Stimulated activated CD8-positive, alpha-beta memory T cell treated with anti-CD3 and anti-CD28 coated beads, Interleukin-7, amount 100 ng/mL, for 24 hours (primary cell): ENCODE results near the gene SOS2.
"Not testable (repeated sequence)": the region's sequence is repeated elsewhere in the genome, so short reads cannot be mapped to it uniquely, and the experiment has no call there.

ENCODE experiments used
- DNase-seq: peaks from one replicate; pipeline ENCODE4 v3.0.0-alpha.2; 2020; ENCODE audit warnings: low read depth

The SOS2 gene

DNA sequence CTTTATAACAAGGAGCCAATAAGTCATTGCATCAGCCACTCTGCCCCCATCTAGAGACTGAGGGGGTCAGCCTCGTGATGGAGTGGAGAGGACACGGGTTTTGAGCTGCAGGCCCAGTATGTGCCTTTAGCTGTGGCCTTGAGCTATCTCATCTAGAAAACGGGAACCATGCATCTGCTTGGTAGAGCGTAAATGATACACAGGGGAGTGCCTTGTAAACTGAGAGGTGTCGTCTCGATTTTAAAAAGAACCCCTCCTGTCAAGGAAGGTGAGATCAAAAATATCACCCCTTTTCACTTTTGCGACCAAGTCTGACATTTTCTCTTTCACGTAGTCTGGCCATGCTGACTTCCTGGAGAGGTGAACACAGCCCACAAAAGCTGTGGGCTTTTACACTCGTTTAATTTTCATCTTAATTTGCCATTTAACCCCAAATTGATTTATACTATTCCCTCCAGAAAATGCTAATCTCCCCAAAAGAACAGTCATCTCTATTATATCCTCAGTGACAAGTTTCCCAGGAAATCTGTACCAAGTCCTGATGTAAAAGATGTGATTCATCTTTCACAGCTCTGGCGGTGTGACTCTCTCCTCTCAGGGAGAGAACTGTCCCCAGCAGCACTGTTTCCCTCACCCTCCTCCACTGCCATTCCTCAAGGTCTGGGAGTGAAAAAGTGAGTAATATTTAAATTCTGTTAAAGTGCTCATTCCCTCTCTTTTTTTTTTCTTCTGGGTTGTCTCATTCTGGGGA is 145.6 kb downstream of the SOS2 start:
- DNase-seq = no peak

DNA sequence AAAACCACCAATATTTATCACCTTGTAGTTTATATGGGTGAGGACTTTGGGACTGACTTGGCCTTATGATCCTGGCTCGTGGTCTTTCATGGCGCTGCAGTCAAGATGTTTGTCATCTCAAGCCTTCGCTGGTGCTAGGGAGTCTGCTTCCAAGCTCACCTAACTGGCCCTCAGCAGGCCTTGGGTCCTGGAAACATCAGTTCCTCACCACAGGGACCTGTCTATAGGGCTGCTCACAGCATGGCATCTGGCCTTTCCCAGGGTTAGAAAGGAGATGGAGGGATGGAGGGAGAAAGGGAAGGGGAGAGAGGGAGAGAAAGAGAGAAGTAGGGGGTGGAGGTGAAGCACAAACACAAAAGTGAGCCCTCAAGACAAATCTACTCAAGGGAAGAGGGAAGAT is 146.7 kb downstream of the SOS2 start:
- DNase-seq = no peak

DNA sequence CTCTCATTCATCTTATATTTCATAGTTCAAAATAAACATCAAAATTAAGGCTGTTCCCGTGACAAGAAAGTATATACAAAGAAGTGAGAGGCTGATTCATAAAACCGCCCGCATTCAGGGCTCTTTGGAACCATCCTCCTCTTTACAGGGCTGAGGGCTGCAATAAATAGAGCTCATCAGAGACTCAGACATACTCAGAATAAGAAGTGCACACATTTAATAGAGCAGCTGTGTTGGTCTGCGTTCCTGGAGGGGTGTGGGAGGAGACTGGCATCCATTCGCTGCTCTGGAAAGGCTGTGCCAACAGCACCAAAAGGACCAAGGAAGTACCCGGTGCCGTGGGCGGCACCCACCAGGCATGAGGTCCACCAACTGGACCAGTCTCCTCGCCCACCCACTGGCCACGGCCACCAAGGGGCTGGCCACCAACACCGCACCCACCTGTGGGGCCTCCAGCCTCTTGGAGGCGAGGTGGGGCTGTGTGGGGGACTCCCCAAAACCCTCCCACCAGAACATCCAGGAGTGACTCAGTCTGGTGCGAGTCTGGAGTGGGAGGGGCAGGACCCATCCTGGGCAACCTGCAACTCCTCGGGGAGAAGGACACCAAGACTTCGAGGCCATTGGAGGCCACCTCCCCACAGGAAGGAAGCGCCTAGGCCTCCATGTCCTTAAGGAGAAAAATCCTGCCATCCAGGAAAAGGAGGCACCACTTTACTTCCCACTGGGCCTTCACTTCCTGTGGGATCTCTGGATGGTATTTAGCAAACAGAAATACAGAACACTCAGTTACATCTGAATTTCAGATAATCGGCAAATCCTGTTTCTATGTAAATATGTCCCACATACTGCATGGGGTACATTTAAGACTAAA is 147.7 kb downstream of the SOS2 start:
- no peak for DNase-seq

DNA sequence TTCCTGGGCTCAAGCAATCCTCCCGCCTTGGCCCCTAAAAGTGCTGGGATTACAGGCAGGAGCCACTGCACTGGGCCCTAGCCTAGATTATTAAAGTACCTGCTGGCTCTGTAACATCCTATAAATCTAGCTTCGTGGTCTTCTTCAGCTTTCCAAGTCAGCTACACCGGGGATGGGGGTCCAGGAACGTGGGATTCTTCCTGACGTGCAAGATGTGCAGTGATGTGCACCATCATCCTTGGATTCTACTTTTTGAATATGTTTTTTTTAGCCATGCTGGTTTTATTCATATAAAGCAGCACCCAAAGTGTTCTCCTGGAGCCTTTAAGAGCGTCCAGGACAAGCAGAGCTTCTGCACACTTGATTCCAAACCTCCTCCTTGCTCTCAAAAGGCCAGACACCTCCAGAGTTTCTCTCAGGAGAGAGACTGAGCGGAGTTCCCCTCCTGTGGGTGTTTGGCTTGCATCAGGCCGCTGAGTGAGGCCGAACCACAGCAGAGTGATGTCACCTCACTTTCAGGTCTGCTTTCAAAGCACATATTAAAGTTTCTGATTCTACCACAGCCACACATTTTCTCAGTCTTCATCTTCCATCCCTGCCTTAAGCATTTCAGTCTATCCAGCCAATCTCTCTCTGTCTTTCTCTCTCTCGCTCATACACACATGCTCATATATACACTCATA is 148.5 kb downstream of the SOS2 start:
- DNase-seq = peak; percentile 72

DNA sequence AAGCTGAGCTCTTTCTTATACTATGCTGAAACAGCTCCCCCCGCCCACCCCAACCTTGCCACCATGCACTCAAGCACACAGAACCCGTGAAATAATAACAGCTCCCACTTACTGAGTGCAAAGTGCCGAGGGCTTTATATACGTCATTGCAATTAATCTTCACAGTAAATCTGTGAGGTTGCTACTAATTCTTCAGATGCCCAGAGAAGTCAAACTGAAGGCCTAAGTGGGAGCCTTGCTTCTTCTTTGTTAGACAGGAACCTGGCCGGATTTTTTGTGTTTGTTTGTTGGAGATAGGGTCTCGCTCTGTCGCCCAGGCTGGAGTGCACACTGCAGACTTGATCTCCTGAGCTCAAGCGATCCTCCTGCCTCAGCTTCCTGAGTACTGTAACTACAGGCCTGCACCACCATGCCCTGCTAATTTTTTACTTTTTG is 149.1 kb downstream of the SOS2 start:
- no peak for DNase-seq

DNA sequence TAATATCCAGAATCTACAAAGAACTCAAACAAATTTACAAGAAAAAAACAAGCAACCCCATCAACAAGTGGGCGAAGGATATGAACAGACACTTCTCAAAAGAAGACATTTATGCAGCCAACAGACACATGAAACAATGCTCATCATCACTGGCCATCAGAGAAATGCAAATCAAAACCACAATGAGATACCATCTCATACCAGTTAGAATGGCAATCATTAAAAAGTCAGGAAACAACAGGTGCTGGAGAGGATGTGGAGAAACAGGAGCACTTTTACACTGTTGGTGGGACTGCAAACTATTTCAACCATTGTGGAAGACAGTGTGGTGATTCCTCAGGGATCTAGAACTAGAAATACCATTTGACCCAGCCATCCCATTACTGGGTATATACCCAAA is 152.3 kb downstream of the SOS2 start:
- not testable (repeated sequence) for DNase-seq

DNA sequence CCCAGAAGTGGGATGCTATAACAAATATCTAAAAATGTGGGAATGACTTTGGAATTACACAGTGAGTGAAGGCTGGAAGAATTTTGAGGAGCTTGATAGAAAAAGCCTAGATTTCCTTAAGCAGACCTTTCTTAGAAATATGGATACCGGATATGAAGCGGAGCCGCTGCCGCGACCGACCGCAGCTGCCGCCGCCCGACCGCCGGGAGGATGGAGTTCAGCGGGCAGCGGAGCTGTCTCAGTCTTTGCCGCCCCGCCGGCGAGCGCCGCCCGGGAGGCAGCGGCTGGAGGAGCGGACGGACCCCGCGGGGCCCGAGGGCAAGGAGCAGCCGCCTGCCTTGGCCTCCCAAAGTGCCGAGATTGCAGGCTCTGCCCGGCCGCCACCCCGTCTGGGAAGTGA is 157.7 kb downstream of the SOS2 start:
- DNase-seq = not testable (repeated sequence)

DNA sequence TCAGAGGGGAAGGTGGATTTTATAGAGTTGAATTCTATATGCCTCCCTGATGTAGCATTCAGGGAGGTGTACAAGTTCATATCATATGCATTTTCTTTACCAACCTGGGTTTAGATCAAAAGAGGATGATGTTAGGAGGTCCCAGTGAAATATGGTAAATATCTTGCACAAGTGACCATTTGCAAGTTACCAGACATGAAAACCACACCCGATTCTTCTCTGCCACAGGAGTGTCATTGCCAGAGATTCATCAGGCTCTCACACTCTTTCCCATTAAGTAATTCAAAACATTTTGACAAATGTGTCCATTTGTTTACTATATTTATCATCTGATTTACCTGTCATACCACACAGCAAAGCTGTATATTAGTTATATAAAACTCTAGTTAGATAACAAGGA is 159.0 kb downstream of the SOS2 start:
- no peak for DNase-seq

DNA sequence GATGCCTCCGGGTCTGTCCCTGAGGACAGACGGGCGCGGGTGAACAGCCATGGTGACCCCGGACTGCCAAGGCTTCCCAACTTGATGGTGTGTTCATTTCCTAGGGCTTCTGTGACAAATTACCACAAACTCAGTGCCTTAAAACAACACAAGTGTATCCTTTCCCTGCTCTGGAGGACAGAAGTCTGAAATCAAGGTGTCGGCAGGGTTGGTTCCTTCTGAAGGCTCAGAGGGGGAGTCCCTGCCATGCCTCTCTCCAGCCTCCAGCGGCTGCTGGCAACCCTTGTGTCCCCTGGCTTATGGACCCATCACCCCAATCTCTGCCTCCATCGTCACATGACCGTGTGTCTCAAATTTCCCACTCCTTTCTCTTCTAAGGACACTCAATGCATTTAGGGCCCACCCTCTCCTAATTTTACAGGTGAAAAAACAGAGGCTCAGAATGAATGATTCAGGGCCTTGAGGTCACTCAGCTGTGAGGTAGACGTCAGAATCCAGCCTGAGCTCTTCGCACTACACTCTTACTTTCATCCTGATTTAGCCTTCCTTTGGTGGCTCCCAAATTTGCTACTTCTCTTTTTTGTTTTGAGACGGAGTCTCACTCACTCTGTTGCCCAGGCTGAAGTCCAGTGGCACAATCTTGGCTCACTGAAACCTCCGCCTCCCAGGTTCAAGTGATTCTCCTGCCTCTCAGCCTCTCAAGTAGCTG is 160.4 kb downstream of the SOS2 start:
- DNase-seq = no peak

DNA sequence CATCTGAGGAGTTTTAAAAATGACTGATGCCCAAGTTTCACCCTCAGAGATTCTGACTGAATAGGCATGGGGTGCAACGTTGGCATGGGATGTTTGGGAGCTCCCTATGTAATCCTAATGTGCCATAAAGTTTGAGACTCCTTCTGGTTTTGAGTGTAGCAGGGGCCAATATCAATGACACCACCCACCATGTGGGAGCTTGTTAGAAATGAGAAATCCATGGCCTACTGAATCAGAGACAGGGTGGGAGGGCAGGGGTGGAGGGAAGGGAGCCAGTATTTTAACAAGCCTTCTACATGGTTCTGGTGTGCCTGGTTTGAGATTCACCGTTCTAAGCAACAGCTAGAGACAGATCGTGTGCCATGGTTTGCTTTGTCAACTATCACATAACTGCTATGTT is 161.1 kb downstream of the SOS2 start:
- no peak for DNase-seq

DNA sequence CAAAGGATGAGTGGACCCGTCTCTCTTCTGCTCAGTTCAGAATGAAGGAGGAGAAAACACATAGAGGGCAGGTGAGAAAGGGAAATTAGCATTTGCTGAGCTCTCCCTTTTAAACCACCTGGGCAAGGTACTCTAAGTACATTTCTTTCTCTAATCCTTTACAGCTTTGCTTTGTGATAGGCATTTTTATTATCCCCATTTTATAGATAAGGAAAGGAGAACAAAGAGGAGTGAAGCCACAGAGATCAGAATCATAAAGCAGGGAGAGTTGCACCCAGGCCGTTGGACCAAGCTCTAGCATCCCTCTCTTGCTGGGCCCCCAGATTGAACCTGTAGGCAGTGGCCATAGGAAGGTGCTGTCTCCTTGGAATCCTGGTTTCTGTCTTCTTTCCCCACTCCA is 162.1 kb downstream of the SOS2 start:
- DNase-seq = no peak

DNA sequence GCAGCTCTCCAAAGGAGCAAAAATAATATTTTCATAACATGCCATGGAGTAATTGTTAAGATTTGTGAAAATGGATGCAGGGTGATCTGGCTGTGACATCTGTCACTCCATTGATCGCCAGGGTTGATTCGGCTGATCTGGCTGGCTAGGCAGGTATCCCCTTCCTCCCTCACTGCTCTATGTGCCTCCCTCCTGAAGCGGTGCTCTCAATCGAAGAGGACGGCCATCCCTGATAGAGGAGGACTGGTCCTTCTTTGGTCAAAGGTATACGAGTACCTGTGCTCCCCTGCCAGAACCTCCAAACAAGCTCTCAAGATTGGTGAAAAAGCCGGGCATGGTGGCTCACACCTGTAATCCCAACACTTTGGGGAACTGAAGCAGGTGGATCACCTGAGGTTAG is 162.9 kb downstream of the SOS2 start:
- no peak for DNase-seq

DNA sequence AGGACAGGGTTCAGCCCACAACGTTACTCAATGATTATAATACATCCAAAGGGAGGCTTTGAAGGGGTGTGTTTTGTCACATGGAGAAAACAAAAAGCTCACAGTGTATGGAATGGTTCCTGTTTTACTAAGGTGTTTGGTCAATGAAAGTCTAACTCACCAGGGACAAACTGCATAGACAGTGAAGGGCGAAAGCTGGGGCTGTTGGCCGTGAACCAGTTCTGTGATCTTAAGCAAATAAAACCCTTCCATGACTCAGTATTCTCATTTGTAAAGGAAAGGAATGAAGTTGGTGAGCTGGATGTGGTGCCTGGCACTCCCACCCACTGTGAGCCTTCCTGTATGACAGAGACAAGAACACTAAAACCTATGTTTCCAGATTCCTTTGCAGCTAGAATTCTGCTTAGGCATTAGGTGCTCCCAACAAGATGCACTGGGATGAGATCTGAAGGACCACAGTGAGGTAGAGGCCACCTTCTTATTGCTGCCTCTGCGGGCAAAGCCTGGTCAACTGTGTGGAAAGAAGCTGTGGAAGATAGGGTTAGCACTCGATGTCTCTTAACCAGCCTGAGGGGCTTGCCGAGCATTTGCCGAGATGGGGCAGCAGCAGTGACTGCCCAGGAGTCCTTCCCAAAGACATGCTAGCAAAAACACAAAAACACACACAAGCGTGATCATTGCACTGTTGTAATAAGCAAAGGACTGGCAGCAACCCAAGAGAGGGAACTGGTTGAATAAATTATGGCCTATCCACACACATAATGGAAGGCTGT is 163.5 kb downstream of the SOS2 start:
- DNase-seq = no peak
